ENCODE measurements around the gene ITPR1. TPM values are rescaled to one million over a fixed set of nuclear protein-coding genes. Genes with fewer than 3 reads are reported as not detected.

ITPR1 gene
- total and polyA plus RNA-seq, 2 experiments from 2014 or later: 6.8 to 21.0 TPM

DNA sequence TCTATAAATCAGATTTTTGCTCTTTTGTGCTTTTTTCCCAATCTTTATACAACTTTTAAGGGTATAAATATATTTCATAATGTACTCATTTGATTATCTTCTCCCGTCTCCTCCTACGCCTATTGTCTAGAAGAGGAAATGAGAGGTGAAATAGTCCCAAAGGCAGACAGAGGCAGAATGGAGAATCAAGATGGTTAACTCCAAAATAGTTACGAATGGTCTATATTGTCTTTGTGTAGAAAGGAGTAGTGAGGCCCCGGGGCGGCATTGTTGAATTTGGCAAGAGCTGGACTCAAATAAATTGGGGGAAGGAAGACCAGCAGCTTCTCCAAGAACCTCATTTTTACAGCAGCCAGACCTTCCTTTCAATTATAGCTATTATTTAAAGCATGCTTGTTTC lies 23.9 kb downstream of the ITPR1 start:
- no peak overlapping the region for H3K27ac ChIP-seq (ENCODE audit: low read depth)
- H3K36me3 Mint-ChIP-seq (ENCODE audit: low read depth): no peaks in the 10 kb centered on the region
- H3K4me2 ChIP-seq: no peak overlapping the region
- no peaks in the 10 kb centered on the region for H3K79me2 ChIP-seq (replicated peaks; ENCODE audit: insufficient read depth)
- no peak for TF ChIP-seq EZH2phosphoT487 (IDR thresholded peaks at IDR 0.05; ENCODE audit: unreplicated experiment)
- no peak overlapping the region for H3K4me3 ChIP-seq
- ATAC-seq: no peak
- no peak overlapping the region for H3K27ac Mint-ChIP-seq
- H3K27me3 Mint-ChIP-seq (ENCODE audit: insufficient read depth, low read depth, poor library complexity): peaks cover 1% of the 10 kb centered on the region
- H3K36me3 ChIP-seq (ENCODE audit: insufficient read depth): no peaks in the 10 kb centered on the region
- H3F3A ChIP-seq (replicated peaks; ENCODE audit: low read depth): no peaks in the 10 kb centered on the region
- H3K9me2 ChIP-seq (ENCODE audit: insufficient read depth): no peaks in the 10 kb centered on the region
- no peak for DNase-seq (ENCODE audit: low spot score)
- H4K20me1 ChIP-seq (replicated peaks; ENCODE audit: insufficient read depth): no peaks in the 10 kb centered on the region
- no peaks in the 10 kb centered on the region for H3K9me3 Mint-ChIP-seq
- no peak overlapping the region for H3K4me3 Mint-ChIP-seq
- peaks cover 29% of the 10 kb centered on the region for H3K4me1 ChIP-seq (ENCODE audit: insufficient read depth)
- no peak overlapping the region for H2AFZ ChIP-seq
- H3K4me1 Mint-ChIP-seq: peaks cover 31% of the 10 kb centered on the region
- H3K27me3 ChIP-seq (ENCODE audit: insufficient read depth): no peaks in the 10 kb centered on the region

DNA sequence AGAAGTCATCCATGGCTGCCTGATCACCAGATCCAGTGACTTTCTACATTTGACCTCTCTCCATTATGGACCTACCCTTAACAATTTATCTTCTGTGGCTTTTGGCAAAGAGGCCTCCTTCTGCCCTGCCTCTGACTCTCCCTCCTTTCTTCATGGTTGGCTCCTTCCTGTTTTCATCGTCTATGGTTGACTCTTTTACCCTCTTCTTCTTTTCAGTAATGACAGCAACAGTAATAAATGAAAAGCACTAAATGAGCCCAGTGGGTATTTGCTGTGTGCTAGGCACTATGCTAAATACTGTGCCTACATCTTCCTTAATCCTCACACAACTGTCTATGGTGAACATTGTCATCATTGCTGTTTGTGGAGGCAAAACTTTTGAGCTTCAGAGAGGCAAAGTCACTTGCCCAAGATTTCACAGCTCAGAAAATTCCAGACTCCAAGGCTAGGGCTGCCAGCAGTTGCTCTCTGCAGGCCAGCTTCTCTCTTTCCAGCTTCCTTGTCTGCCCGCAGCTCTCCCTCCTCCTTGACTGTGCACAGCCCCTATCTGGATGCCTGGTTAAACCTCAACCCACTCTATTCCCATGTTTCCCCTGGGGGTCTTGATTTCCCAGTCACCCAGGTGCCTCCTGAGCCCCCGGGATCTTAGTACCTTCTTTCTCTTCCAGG lies 24.6 kb downstream of the ITPR1 start:
- H3K4me1 ChIP-seq (ENCODE audit: insufficient read depth): peaks cover 29% of the 10 kb centered on the region
- Mint-ChIP-seq H3K9me3 (no peaks in the 10 kb centered on the region), H3K27ac (no peak overlapping the region), H3K27me3 (ENCODE audit: insufficient read depth, low read depth, poor library complexity) (peaks cover 1% of the 10 kb centered on the region), H3K36me3 (ENCODE audit: low read depth) (no peaks in the 10 kb centered on the region), H3K4me1 (peaks cover 31% of the 10 kb centered on the region), H3K4me3 (no peak overlapping the region)
- H4K20me1 ChIP-seq (replicated peaks; ENCODE audit: insufficient read depth): no peaks in the 10 kb centered on the region
- H3K36me3 ChIP-seq (ENCODE audit: insufficient read depth): no peaks in the 10 kb centered on the region
- no peak overlapping the region for H3K4me3 ChIP-seq
- H3K27ac ChIP-seq (ENCODE audit: low read depth): no peak overlapping the region
- ATAC-seq: no peak
- H3K9me2 ChIP-seq (ENCODE audit: insufficient read depth): no peaks in the 10 kb centered on the region
- no peaks in the 10 kb centered on the region for H3K79me2 ChIP-seq (replicated peaks; ENCODE audit: insufficient read depth)
- H3F3A ChIP-seq (replicated peaks; ENCODE audit: low read depth): no peaks in the 10 kb centered on the region
- TF ChIP-seq NANOG (IDR thresholded peaks at IDR 0.05; ENCODE audit: borderline replicate concordance) (no peak), EZH2 (IDR thresholded peaks at IDR 0.05; ENCODE audit: low read depth, unreplicated experiment) (no peak), ZNF114 (CRISPR knock-in tag; IDR thresholded peaks at IDR 0.05) (no peak), STAT1 (IDR thresholded peaks at IDR 0.05; ENCODE audit: unreplicated experiment) (no peak), ZNF331 (CRISPR knock-in tag; IDR thresholded peaks at IDR 0.05; ENCODE audit: low read depth) (no peak)
- TF ChIP-seq, protein P1, sequence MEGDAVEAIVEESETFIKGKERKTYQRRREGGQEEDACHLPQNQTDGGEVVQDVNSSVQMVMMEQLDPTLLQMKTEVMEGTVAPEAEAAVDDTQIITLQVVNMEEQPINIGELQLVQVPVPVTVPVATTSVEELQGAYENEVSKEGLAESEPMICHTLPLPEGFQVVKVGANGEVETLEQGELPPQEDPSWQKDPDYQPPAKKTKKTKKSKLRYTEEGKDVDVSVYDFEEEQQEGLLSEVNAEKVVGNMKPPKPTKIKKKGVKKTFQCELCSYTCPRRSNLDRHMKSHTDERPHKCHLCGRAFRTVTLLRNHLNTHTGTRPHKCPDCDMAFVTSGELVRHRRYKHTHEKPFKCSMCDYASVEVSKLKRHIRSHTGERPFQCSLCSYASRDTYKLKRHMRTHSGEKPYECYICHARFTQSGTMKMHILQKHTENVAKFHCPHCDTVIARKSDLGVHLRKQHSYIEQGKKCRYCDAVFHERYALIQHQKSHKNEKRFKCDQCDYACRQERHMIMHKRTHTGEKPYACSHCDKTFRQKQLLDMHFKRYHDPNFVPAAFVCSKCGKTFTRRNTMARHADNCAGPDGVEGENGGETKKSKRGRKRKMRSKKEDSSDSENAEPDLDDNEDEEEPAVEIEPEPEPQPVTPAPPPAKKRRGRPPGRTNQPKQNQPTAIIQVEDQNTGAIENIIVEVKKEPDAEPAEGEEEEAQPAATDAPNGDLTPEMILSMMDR (conservative IDR thresholded peaks at IDR 0.05; ENCODE audit: low read depth in 2 of 2): no peak
- H3K27me3 ChIP-seq (ENCODE audit: insufficient read depth): no peaks in the 10 kb centered on the region
- DNase-seq (ENCODE audit: low spot score): no peak
- H3K4me2 ChIP-seq: no peak overlapping the region
- no peak overlapping the region for H2AFZ ChIP-seq

DNA sequence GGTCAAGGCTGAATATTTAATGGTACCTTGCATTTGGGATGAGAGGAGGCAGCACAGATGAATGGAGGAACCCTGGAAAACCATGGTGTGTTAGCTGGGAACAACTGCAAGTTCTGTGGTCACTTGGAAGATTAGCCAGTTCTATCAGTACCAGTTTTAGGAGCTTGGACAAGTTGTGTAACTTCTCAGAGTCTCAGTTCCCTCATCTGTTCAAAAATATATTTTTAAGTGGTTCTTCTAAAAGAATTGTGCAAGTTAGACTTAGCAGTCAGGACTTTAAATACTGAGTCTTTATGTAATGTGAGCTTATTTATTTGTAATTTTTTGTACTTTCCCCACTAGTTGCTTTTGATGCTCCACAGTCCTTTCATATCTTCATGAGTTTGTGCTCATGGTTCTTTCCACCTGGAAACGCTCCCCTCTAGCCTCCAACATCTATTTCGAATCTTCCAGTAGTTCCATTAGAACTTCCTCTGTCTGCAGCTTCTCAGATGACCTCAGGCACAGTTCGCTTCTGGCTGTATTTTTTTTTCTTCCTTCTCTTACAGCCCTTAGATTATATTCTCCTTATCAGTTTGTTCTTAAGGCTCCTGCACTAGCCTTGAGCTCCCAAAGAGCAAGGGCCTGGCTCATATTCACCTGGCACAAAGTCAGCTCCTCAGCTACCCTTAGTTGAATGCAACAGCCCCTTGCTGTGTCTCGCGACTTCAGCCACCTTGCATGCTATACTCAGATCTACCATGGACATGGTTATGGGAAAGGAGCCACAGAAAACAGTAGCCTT lies 27.1 kb downstream of the ITPR1 start:
- no peaks in the 10 kb centered on the region for H3K36me3 ChIP-seq (ENCODE audit: insufficient read depth)
- Mint-ChIP-seq H3K9me3 (no peaks in the 10 kb centered on the region), H3K27ac (no peak overlapping the region), H3K4me1 (peaks cover 17% of the 10 kb centered on the region), H3K27me3 (ENCODE audit: insufficient read depth, low read depth, poor library complexity) (peaks cover 1% of the 10 kb centered on the region), H3K36me3 (ENCODE audit: low read depth) (no peaks in the 10 kb centered on the region), H3K4me3 (no peak overlapping the region)
- H3K9me2 ChIP-seq (ENCODE audit: insufficient read depth): no peaks in the 10 kb centered on the region
- ATAC-seq (no peak), DNase-seq (ENCODE audit: low spot score) (no peak)
- H3K4me3 ChIP-seq: no peak overlapping the region
- no peak overlapping the region for H3K4me2 ChIP-seq
- H2AFZ ChIP-seq: no peak overlapping the region
- H3F3A ChIP-seq (replicated peaks; ENCODE audit: low read depth): no peaks in the 10 kb centered on the region
- peaks cover 21% of the 10 kb centered on the region for H3K4me1 ChIP-seq (ENCODE audit: insufficient read depth)
- H3K27me3 ChIP-seq (ENCODE audit: insufficient read depth): no peaks in the 10 kb centered on the region
- no peaks in the 10 kb centered on the region for H3K79me2 ChIP-seq (replicated peaks; ENCODE audit: insufficient read depth)
- H4K20me1 ChIP-seq (replicated peaks; ENCODE audit: insufficient read depth): no peaks in the 10 kb centered on the region; the same call in 1 of the 2 replicates
- no peak overlapping the region for H3K27ac ChIP-seq (ENCODE audit: low read depth)
- TF ChIP-seq EZH2phosphoT487 (IDR thresholded peaks at IDR 0.05; ENCODE audit: unreplicated experiment) (no peak), POLR2AphosphoS5 (IDR thresholded peaks at IDR 0.05; ENCODE audit: low read depth) (no peak), ZNF114 (CRISPR knock-in tag; IDR thresholded peaks at IDR 0.05) (no peak), JUNB (IDR thresholded peaks at IDR 0.05; ENCODE audit: unreplicated experiment) (no peak), CREB1 (CRISPR knock-in tag; IDR thresholded peaks at IDR 0.05; ENCODE audit: low read depth) (no peak), NANOG (IDR thresholded peaks at IDR 0.05; ENCODE audit: borderline replicate concordance) (no peak), EZH2 (IDR thresholded peaks at IDR 0.05; ENCODE audit: low read depth, unreplicated experiment) (no peak)
- TF ChIP-seq, protein P2, sequence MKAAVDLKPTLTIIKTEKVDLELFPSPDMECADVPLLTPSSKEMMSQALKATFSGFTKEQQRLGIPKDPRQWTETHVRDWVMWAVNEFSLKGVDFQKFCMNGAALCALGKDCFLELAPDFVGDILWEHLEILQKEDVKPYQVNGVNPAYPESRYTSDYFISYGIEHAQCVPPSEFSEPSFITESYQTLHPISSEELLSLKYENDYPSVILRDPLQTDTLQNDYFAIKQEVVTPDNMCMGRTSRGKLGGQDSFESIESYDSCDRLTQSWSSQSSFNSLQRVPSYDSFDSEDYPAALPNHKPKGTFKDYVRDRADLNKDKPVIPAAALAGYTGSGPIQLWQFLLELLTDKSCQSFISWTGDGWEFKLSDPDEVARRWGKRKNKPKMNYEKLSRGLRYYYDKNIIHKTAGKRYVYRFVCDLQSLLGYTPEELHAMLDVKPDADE (IDR thresholded peaks at IDR 0.05): no peak
- TF ChIP-seq, protein P1 (conservative IDR thresholded peaks at IDR 0.05; ENCODE audit: low read depth in 2 of 2): no peak

All from GM23338 (cell line).